ENCODE measurements around the gene CRYBB2.

The CRYBB2 gene

GRCh38 chr22:25212337-25212736 is 7.1 kb upstream of the CRYBB2 start:
- Histone ChIP-seq H2AK5ac (ENCODE audit: low read length) (no peak overlapping the region), H2BK5ac (ENCODE audit: low read length) (no peak overlapping the region), H3K27me3 (ENCODE audit: insufficient read depth, low read length, poor library complexity) (no peaks in the 10 kb centered on the region), H2BK15ac (replicated peaks; ENCODE audit: low read depth) (no peak overlapping the region), H3K4me1 (ENCODE audit: control insufficient read depth, low read depth, low read length) (no peaks in the 10 kb centered on the region), H3K4ac (ENCODE audit: low read depth, low read length) (no peak overlapping the region), H3K23ac (ENCODE audit: low read length) (no peak overlapping the region), H3K56ac (ENCODE audit: low read length) (no peak overlapping the region), H3K27ac (ENCODE audit: low read depth, low read length) (no peak overlapping the region), H3K4me3 (ENCODE audit: low read length) (no peak overlapping the region), H3K36me3 (ENCODE audit: control insufficient read depth, insufficient read depth, low read length) (no peaks in the 10 kb centered on the region), H3K18ac (ENCODE audit: low read length) (no peak overlapping the region), H3K9ac (ENCODE audit: low read length) (no peak overlapping the region), H4K5ac (ENCODE audit: low read length) (no peak overlapping the region), H3K4me2 (ENCODE audit: low read length) (no peak overlapping the region), H4K8ac (ENCODE audit: low read depth, low read length) (no peak overlapping the region), H3K79me2 (ENCODE audit: control insufficient read depth, insufficient read depth, low read length) (no peaks in the 10 kb centered on the region), H2BK120ac (ENCODE audit: low read depth, low read length) (no peak overlapping the region), H3K79me1 (ENCODE audit: low read length) (no peaks in the 10 kb centered on the region)
- no peak for DNase-seq
- no CpG with 5 or more reads among the region's 3 CpGs for WGBS (ENCODE audit: extremely low coverage, insufficient coverage, low lambda C conversion rate)

DNA sequence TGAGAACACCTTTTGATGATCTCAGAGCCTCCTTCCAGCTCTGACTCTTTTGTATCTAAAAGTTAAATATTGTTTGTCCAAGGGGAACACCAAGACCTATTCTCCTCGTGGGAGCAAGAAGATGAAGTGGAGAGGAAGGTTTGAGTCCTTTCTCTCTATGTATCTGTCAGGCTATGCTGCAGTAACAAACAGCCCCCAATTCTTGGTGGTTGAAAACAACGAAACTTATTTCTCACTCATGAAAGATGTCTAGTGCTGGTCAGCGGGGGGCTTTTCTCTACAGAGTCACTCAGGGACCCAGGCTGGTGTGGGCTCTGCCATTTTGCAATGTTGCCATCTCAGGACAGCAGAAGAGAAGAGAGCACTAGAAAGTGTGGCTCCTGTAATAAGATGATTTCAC is 6.2 kb upstream of the CRYBB2 start:
- H3K4me3 ChIP-seq (ENCODE audit: low read length), result no peak overlapping the region
- no CpG with 5 or more reads among the region's 3 CpGs for WGBS (ENCODE audit: extremely low coverage, insufficient coverage, low lambda C conversion rate)
- no peak overlapping the region for H3K56ac ChIP-seq (ENCODE audit: low read length)
- DNase-seq, result no peak
- H4K8ac ChIP-seq (ENCODE audit: low read depth, low read length), result no peak overlapping the region
- no peak overlapping the region for H3K27ac ChIP-seq (ENCODE audit: low read depth, low read length)
- no peak overlapping the region for H4K5ac ChIP-seq (ENCODE audit: low read length)
- no peak overlapping the region for H3K9ac ChIP-seq (ENCODE audit: low read length)
- H3K23ac ChIP-seq (ENCODE audit: low read length), result no peak overlapping the region
- no peaks in the 10 kb centered on the region for H3K79me2 ChIP-seq (ENCODE audit: control insufficient read depth, insufficient read depth, low read length)
- H3K27me3 ChIP-seq (ENCODE audit: insufficient read depth, low read length, poor library complexity), result no peaks in the 10 kb centered on the region
- no peak overlapping the region for H3K18ac ChIP-seq (ENCODE audit: low read length)
- H3K36me3 ChIP-seq (ENCODE audit: control insufficient read depth, insufficient read depth, low read length), result no peaks in the 10 kb centered on the region
- no peaks in the 10 kb centered on the region for H3K79me1 ChIP-seq (ENCODE audit: low read length)
- H2BK120ac ChIP-seq (ENCODE audit: low read depth, low read length), result no peak overlapping the region
- no peak overlapping the region for H2BK5ac ChIP-seq (ENCODE audit: low read length)
- H3K4me1 ChIP-seq (ENCODE audit: control insufficient read depth, low read depth, low read length), result no peaks in the 10 kb centered on the region
- H2AK5ac ChIP-seq (ENCODE audit: low read length), result no peak overlapping the region
- no peak overlapping the region for H3K4me2 ChIP-seq (ENCODE audit: low read length)
- no peak overlapping the region for H3K4ac ChIP-seq (ENCODE audit: low read depth, low read length)
- no peak overlapping the region for H2BK15ac ChIP-seq (replicated peaks; ENCODE audit: low read depth)

DNA sequence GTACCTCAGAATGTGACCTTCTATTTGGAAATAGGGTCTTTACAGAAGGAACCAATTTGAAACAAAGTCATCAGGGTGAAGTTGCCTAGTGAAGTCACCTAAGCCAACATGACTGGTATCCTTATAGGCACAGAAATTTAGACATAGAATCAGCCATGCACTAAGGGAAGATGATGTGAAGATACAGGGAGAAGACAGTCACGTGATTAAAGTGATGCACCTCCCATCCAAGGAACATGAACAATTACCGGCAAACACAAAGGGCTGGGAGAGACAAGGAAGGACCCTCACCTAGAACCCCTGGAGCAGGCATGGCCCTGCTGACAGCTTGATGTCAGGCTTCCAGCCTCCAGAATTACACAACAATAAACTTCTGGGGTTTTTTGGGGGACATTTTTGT is 3.2 kb upstream of the CRYBB2 start:
- H3K23ac ChIP-seq (ENCODE audit: low read length), result no peak overlapping the region
- no peak overlapping the region for H3K56ac ChIP-seq (ENCODE audit: low read length)
- H2BK120ac ChIP-seq (ENCODE audit: low read depth, low read length), result no peak overlapping the region
- H3K27ac ChIP-seq (ENCODE audit: low read depth, low read length), result no peak overlapping the region
- no peaks in the 10 kb centered on the region for H3K36me3 ChIP-seq (ENCODE audit: control insufficient read depth, insufficient read depth, low read length)
- DNase-seq, result no peak
- no peak overlapping the region for H3K4ac ChIP-seq (ENCODE audit: low read depth, low read length)
- WGBS (ENCODE audit: extremely low coverage, insufficient coverage, low lambda C conversion rate), result no CpG with 5 or more reads among the region's 2 CpGs
- H3K18ac ChIP-seq (ENCODE audit: low read length), result no peak overlapping the region
- H3K4me1 ChIP-seq (ENCODE audit: control insufficient read depth, low read depth, low read length), result no peaks in the 10 kb centered on the region
- no peak overlapping the region for H3K4me3 ChIP-seq (ENCODE audit: low read length)
- H3K4me2 ChIP-seq (ENCODE audit: low read length), result no peak overlapping the region
- H3K27me3 ChIP-seq (ENCODE audit: insufficient read depth, low read length, poor library complexity), result no peaks in the 10 kb centered on the region
- no peak overlapping the region for H4K5ac ChIP-seq (ENCODE audit: low read length)
- H3K79me1 ChIP-seq (ENCODE audit: low read length), result no peaks in the 10 kb centered on the region
- no peak overlapping the region for H2AK5ac ChIP-seq (ENCODE audit: low read length)
- no peak overlapping the region for H2BK15ac ChIP-seq (replicated peaks; ENCODE audit: low read depth)
- no peaks in the 10 kb centered on the region for H3K79me2 ChIP-seq (ENCODE audit: control insufficient read depth, insufficient read depth, low read length)
- H4K8ac ChIP-seq (ENCODE audit: low read depth, low read length), result no peak overlapping the region
- H3K9ac ChIP-seq (ENCODE audit: low read length), result no peak overlapping the region
- H2BK5ac ChIP-seq (ENCODE audit: low read length), result no peak overlapping the region

GRCh38 chr22:25219948-25220442 is 556 bp downstream of the CRYBB2 start:
- no peak overlapping the region for H3K18ac ChIP-seq (ENCODE audit: low read length)
- no peaks in the 10 kb centered on the region for H3K4me1 ChIP-seq (ENCODE audit: control insufficient read depth, low read depth, low read length)
- no peak overlapping the region for H3K4me2 ChIP-seq (ENCODE audit: low read length)
- H2BK120ac ChIP-seq (ENCODE audit: low read depth, low read length), result no peak overlapping the region
- H3K56ac ChIP-seq (ENCODE audit: low read length), result no peak overlapping the region
- H3K4me3 ChIP-seq (ENCODE audit: low read length), result no peak overlapping the region
- H4K5ac ChIP-seq (ENCODE audit: low read length), result no peak overlapping the region
- H2BK15ac ChIP-seq (replicated peaks; ENCODE audit: low read depth), result no peak overlapping the region
- H3K27me3 ChIP-seq (ENCODE audit: insufficient read depth, low read length, poor library complexity), result no peaks in the 10 kb centered on the region
- no peak overlapping the region for H3K27ac ChIP-seq (ENCODE audit: low read depth, low read length)
- H4K8ac ChIP-seq (ENCODE audit: low read depth, low read length), result no peak overlapping the region
- H3K36me3 ChIP-seq (ENCODE audit: control insufficient read depth, insufficient read depth, low read length), result no peaks in the 10 kb centered on the region
- no peaks in the 10 kb centered on the region for H3K79me1 ChIP-seq (ENCODE audit: low read length)
- no peak overlapping the region for H3K4ac ChIP-seq (ENCODE audit: low read depth, low read length)
- H2BK5ac ChIP-seq (ENCODE audit: low read length), result no peak overlapping the region
- no peak overlapping the region for H3K9ac ChIP-seq (ENCODE audit: low read length)
- DNase-seq, result no peak
- H3K23ac ChIP-seq (ENCODE audit: low read length), result no peak overlapping the region
- no peak overlapping the region for H2AK5ac ChIP-seq (ENCODE audit: low read length)
- no CpG with 5 or more reads among the region's 4 CpGs for WGBS (ENCODE audit: extremely low coverage, insufficient coverage, low lambda C conversion rate)
- H3K79me2 ChIP-seq (ENCODE audit: control insufficient read depth, insufficient read depth, low read length), result no peaks in the 10 kb centered on the region

GRCh38 chr22:25221790-25222189 is 2.4 kb downstream of the CRYBB2 start:
- Histone ChIP-seq H3K56ac (ENCODE audit: low read length) (no peak overlapping the region), H3K27ac (ENCODE audit: low read depth, low read length) (no peak overlapping the region), H2AK5ac (ENCODE audit: low read length) (no peak overlapping the region), H4K8ac (ENCODE audit: low read depth, low read length) (no peak overlapping the region), H3K79me2 (ENCODE audit: control insufficient read depth, insufficient read depth, low read length) (no peaks in the 10 kb centered on the region), H3K79me1 (ENCODE audit: low read length) (no peaks in the 10 kb centered on the region), H3K4me1 (ENCODE audit: control insufficient read depth, low read depth, low read length) (no peaks in the 10 kb centered on the region), H3K4ac (ENCODE audit: low read depth, low read length) (no peak overlapping the region), H3K9ac (ENCODE audit: low read length) (no peak overlapping the region), H3K4me3 (ENCODE audit: low read length) (no peak overlapping the region), H3K4me2 (ENCODE audit: low read length) (no peak overlapping the region), H4K5ac (ENCODE audit: low read length) (no peak overlapping the region), H2BK5ac (ENCODE audit: low read length) (no peak overlapping the region), H2BK120ac (ENCODE audit: low read depth, low read length) (no peak overlapping the region), H2BK15ac (replicated peaks; ENCODE audit: low read depth) (no peak overlapping the region), H3K36me3 (ENCODE audit: control insufficient read depth, insufficient read depth, low read length) (no peaks in the 10 kb centered on the region), H3K27me3 (ENCODE audit: insufficient read depth, low read length, poor library complexity) (no peaks in the 10 kb centered on the region), H3K18ac (ENCODE audit: low read length) (no peak overlapping the region), H3K23ac (ENCODE audit: low read length) (no peak overlapping the region)
- no peak for DNase-seq
- WGBS (ENCODE audit: extremely low coverage, insufficient coverage, low lambda C conversion rate), result no CpG with 5 or more reads among the region's 8 CpGs

DNA sequence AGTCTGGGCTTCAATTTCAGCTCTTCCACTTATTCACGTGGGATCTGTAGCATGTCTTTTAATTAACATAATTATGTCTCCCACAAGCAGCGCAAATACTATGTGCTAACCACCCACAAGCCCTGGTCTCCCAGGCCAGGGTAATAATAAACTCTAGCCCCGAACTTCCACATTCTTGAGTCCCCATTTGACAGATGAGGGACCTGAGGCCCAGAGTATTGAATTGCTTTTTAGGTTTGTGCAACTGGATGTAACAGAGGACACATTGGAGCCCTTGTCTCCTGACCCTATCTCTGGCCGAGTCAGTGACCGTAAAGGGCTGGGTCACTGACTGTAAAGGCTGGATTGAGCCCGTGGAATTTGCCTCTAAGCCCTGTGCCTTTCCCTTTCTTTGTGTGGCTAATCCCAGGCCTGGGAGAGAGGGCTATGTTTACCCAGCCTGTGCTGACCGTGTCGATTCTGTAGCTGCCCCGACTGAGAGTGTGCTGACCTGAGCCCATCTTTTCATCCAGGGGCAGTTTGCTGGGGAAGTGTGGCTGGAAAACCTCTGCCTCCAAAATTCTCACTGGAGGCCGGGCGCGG is 3.9 kb downstream of the CRYBB2 start:
- Histone ChIP-seq H3K36me3 (ENCODE audit: control insufficient read depth, insufficient read depth, low read length) (no peaks in the 10 kb centered on the region), H2BK5ac (ENCODE audit: low read length) (no peak overlapping the region), H2AK5ac (ENCODE audit: low read length) (no peak overlapping the region), H3K9ac (ENCODE audit: low read length) (no peak overlapping the region), H4K5ac (ENCODE audit: low read length) (no peak overlapping the region), H3K79me1 (ENCODE audit: low read length) (no peaks in the 10 kb centered on the region), H3K4me1 (ENCODE audit: control insufficient read depth, low read depth, low read length) (no peaks in the 10 kb centered on the region), H3K79me2 (ENCODE audit: control insufficient read depth, insufficient read depth, low read length) (no peaks in the 10 kb centered on the region), H3K56ac (ENCODE audit: low read length) (no peak overlapping the region), H3K27ac (ENCODE audit: low read depth, low read length) (no peak overlapping the region), H4K8ac (ENCODE audit: low read depth, low read length) (no peak overlapping the region), H3K27me3 (ENCODE audit: insufficient read depth, low read length, poor library complexity) (no peaks in the 10 kb centered on the region), H3K18ac (ENCODE audit: low read length) (no peak overlapping the region), H2BK120ac (ENCODE audit: low read depth, low read length) (no peak overlapping the region), H3K4me2 (ENCODE audit: low read length) (no peak overlapping the region), H3K4ac (ENCODE audit: low read depth, low read length) (no peak overlapping the region), H3K23ac (ENCODE audit: low read length) (no peak overlapping the region), H3K4me3 (ENCODE audit: low read length) (no peak overlapping the region), H2BK15ac (replicated peaks; ENCODE audit: low read depth) (no peak overlapping the region)
- no CpG with 5 or more reads among the region's 12 CpGs for WGBS (ENCODE audit: extremely low coverage, insufficient coverage, low lambda C conversion rate)
- DNase-seq, result no peak

Data from mesendoderm (in vitro differentiated cells).